HEK293 (cell line): ENCODE data around the gene SCOC.

ENCODE experiments used
- EGR2 ChIP-seq: fragments of 450-650 bp; formaldehyde crosslinking; IDR thresholded peaks from 2 replicates; pipeline ENCODE4 v1.5.1; 2016; ENCODE audit warnings: low read depth, missing biosample characterization, missing genetic modification characterization
- TCF7L2 ChIP-seq: IDR thresholded peaks from 2 replicates; pipeline ENCODE4 v1.6.1; 2011; ENCODE audit warnings: low read depth, mild to moderate bottlenecking, inconsistent platforms, low read length, moderate library complexity, borderline replicate concordance
- TSHZ1 ChIP-seq: fragments of 450-650 bp; formaldehyde crosslinking; IDR thresholded peaks from 2 replicates; pipeline ENCODE4 v1.5.1; 2016; ENCODE audit warnings: missing biosample characterization, missing genetic modification characterization, borderline replicate concordance
- ZNF366 ChIP-seq: fragments of 450-650 bp; formaldehyde crosslinking; conservative IDR thresholded peaks from 2 replicates; pipeline ENCODE4 v1.5.1; 2016; ENCODE audit warnings: missing biosample characterization, missing genetic modification characterization
- TF ChIP-seq, protein P1 (sequence below): fragments of 450-650 bp; formaldehyde crosslinking; IDR thresholded peaks from 2 replicates; pipeline ENCODE4 v1.5.1; 2016; ENCODE audit warnings: missing biosample characterization, missing genetic modification characterization

DNA sequence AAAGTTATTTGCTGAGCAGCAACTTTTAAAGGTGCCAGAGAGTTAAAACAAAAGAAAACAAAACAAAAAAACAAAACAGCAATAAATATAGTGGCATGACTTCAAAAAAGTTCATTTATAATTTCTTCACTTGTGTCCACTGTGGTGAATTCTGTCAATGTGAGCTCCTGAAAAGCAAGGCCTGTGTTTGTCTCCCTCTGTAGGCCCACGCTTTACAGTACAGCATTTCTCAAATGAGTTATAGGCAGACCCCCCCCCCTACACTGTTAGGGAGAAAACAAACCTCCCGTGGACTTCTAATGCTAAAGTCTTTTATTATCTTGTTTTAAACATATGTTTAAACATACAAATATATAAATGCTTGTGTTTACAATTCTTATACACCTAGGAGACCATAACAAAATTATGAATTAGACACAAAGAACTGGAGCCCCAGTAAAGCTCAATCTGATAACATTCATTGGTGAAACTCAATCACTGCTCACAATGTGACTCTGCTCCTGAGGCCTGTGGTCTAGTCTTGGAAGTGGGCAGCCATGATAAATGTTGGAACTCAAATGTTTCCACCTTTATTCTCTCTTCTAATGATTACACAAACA, 47.0 kb upstream of the SCOC start:
- TF ChIP-seq, protein P1, sequence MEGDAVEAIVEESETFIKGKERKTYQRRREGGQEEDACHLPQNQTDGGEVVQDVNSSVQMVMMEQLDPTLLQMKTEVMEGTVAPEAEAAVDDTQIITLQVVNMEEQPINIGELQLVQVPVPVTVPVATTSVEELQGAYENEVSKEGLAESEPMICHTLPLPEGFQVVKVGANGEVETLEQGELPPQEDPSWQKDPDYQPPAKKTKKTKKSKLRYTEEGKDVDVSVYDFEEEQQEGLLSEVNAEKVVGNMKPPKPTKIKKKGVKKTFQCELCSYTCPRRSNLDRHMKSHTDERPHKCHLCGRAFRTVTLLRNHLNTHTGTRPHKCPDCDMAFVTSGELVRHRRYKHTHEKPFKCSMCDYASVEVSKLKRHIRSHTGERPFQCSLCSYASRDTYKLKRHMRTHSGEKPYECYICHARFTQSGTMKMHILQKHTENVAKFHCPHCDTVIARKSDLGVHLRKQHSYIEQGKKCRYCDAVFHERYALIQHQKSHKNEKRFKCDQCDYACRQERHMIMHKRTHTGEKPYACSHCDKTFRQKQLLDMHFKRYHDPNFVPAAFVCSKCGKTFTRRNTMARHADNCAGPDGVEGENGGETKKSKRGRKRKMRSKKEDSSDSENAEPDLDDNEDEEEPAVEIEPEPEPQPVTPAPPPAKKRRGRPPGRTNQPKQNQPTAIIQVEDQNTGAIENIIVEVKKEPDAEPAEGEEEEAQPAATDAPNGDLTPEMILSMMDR (tag by site-specific recombination): no peak
- no peak for TF ChIP-seq TSHZ1 (tag by site-specific recombination)
- no peak for TF ChIP-seq ZNF366 (tag by site-specific recombination)
- no peak for TF ChIP-seq EGR2 (tag by site-specific recombination)
- TF ChIP-seq TCF7L2: no peak
